ENCODE results near the gene NKAPL. TPM values are rescaled to one million over a fixed set of nuclear protein-coding genes. Genes with fewer than 3 reads are reported as not detected.

The NKAPL gene
- total RNA-seq = 1.9 and 3.1 TPM in 2 replicates

DNA sequence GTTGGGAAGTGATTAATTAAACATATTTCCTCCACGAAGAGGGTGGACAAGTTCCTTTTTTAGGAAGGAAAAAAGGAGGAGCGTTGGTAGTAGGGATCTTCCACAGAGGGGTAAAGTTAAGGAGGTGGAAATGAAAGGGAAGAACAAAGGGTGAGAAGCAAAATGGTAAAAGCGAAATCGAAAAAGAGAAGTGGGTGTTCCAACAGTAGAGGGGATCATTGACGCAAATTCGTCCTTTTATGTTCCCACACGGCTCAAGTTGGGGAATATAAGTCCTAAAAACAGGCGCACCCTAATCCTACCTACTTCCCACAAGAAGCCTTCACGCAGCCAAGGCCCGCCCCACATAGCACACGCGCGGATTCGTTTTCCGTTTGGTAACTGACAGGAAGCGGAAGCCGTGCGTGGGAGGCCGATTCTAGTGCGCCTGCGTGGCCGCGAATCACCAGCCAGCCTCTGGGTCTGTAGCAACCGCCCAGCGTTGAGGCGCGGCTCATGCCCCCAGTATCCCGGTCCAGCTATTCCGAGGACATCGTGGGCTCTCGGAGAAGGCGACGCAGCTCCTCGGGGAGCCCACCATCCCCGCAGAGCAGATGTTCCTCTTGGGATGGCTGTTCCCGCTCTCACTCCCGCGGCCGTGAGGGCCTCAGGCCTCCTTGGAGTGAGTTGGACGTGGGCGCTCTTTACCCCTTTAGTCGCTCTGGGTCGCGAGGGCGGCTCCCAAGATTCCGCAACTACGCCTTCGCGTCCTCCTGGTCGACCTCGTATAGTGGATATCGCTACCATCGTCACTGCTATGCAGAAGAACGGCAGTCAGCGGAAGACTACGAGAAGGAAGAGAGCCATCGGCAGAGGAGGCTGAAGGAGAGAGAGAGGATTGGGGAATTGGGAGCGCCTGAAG lies at the start of gene NKAPL:
TSS of gene NKAPL (plus strand) at position 421 of the 901 bp plus-strand sequence. CDS start at position 496, 75 bp downstream.

DNA sequence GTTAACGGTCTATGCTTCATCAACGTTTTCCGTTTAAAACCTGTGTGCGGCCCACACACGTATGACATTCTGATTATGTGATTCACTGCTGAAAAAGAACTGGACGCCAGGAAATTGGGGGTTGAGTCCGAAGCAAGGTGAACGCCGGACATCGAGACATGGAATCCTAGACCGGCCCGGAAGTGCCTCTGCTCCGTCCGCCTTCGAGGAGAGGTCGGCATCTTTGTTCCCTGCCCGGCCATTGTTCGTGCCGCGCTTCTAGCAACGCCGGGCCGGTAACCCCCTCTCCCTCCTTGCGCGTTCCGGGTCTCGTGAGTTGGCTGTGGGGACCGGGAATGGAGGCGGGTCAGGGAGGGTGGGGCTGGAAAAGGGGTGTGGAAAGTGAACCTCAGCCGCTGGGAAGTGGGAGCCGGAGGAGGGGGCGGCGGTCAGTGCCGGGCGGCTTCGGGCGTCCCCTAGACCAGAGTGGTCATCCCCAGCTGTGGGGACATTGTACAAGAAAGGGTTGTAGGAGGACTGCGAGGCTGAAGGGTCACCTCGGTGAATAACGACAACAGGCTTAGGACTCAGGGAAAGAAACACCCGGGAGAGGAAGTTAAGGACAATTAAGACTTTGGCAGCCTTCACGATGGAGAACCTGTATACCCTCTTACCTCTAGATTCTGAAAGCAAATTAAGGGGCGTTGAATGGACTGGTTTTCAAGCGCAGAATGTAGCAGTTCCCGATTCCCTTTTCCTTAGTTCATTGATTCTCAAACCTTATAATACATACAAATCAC lies 33.9 kb upstream of the NKAPL start, which contains the start of gene ZSCAN9:
TSS of gene ZSCAN9 (plus strand) at position 220 of the 779 bp plus-strand sequence. CDS start 1,810 bp downstream, outside the sequence.

DNA sequence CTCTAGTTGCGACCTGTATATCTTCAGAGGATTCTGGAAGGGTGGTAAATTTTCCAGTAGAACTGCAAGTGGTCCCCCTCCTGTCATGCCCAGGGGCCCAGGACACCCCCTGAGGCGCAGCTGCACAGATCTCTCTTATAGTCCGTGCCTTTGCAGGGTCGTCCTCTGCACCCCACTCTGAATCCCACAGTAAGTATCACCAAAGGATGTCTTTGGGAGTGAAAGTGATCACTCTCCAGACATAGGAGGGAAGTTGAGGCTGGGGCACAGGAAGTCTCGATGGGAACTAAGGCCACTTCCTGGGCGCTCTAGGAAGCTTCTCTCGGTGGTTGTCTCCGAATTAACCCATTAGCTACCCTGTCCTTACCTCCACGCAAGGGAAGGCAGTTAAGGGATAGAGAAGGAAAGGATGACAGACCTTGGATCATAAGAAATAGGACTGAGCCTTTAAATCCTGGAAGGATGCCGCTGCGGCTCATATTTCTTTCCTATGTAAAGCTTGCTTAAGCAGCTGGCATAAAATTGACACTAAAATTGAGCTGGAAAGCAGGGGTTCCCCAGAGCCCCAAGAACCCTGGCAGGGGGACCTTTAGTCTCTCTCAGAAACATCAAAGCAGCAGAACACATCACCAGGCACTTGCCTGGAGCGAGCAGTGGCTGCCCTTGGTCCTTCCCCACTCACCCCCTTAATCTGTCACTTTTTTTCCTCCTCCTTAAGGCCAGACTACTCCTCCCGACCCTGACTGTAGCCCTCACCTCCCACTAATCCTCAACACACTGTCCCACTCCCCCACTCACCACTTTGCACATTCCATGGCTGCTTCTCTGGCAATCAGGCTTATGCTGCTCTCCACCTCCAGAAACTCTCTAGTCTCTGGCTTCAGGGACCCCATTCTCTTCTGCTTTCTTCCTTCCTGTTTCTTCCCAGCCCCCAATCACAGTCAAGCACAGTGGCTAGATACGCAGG lies 6.8 kb upstream of the NKAPL start, which contains the start of gene ZKSCAN4:
TSS of gene ZKSCAN4 (minus strand) at position 261 of the 967 bp plus-strand sequence. CDS start 289 bp downstream, outside the sequence.

DNA sequence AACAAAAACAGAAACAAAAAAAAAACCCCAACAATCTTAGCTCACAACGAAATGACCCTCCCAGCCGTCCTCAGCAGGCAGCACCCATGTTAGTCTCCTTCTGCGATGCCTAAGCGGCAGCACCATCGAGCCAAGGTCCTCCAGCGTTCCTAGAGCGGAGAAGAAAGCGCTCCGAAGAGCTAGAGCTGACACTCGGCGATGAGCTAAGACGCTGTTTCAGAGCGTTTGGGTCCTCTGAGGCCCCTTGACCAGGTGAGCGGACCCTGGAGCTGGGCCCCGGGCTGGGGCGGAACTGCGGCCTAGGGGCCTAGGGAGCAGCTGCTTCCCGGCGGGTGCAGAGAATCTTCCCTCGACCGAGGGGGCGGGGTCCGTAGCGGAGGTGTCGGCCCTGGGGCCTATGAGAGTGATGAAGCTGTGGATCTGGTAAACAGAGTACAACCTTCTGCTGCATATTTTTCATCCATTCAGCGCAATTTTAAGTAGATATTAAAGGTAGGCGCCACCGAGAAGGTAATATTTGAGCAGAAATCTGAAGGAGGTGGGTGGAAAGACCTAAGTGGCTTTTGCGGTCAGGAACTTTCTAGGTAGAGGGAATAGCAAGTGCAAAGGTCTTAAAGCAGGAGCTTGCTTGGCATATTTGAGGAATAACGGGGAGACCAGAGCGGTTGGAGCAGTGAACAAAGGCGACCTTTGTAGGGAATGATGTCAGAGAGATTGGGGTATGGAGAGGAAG lies 8.0 kb downstream of the NKAPL start, which contains the start of gene ZSCAN26:
TSS of gene ZSCAN26 (plus strand) at position 182 of the 733 bp plus-strand sequence. CDS start 4,777 bp downstream, outside the sequence.

DNA sequence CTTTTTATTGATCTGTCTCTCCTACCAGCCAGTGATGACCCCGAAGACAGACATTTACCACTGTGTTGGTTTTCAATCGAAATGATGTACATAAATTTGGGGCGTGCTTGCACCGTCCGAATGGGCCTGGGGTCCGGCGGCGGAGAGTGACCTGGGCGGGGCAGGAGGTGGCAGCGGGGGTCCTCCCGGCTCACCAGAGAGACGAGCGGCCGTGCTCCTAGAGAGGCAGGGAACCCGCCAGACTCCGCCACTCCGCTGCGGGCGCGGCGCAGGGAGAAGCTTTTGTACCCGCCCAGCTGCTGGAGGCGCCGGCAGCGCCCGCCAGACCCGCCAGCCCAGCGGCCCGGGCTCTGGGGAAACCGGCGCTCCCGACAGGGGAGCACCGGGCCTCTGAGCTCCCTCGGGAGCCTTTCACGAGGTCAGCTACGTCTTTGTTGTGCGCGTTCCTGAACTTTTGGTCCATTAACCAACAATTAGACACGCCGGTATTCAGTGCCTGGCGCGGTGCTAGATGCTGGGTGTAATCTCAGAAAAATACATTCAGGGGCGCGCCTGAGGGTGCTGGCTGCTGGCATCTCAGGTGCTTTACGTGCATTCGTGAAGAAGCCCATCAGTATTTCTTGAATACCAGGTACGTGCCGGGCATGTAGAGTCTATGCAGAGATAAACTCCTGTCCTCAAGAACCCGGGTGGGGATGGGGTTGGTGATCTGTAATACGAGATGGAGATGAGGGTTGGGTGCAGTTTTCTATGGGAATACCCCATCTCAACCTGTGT lies 22.4 kb downstream of the NKAPL start, which contains the start of gene PGBD1:
TSS of gene PGBD1 (plus strand) at position 285 of the 777 bp plus-strand sequence. CDS start 2,242 bp downstream, outside the sequence.

Other genes starting within 250 kb of the NKAPL start
- gene ZNF165, start 178.7 kb upstream of the NKAPL start, total RNA-seq = 3.6 and 7.5 TPM in 2 replicates
- 5.6 and 10.3 TPM in 2 replicates for gene ZSCAN16, start 134.7 kb upstream of the NKAPL start, total RNA-seq
- 7.2 and 15.9 TPM in 2 replicates for gene ZKSCAN8, start 117.4 kb upstream of the NKAPL start, total RNA-seq
- 9.9 and 16.6 TPM in 2 replicates for gene ZSCAN9, start 34.0 kb upstream of the NKAPL start, total RNA-seq
- gene ZKSCAN4, start 7.0 kb upstream of the NKAPL start, total RNA-seq = 3.8 and 5.8 TPM in 2 replicates
- 6.2 and 10.8 TPM in 2 replicates for gene ZSCAN26, start 7.8 kb downstream of the NKAPL start, total RNA-seq
- gene PGBD1, start 22.3 kb downstream of the NKAPL start, total RNA-seq = 2.1 and 3.7 TPM in 2 replicates
- 24.9 and 64.0 TPM in 2 replicates for gene ZSCAN31, start 76.9 kb downstream of the NKAPL start, total RNA-seq
- gene ZKSCAN3, start 90.7 kb downstream of the NKAPL start, total RNA-seq = 3.1 and 6.5 TPM in 2 replicates
- gene ZSCAN12, start 140.4 kb downstream of the NKAPL start, total RNA-seq = 6.5 and 7.8 TPM in 2 replicates
- gene ZSCAN23, start 184.2 kb downstream of the NKAPL start, total RNA-seq = 1.7 and 7.2 TPM in 2 replicates

Measured in nasal cavity respiratory epithelium epithelial cell of viscerocranial mucosa (primary cell).